ENCODE results near the gene RNF150. TPM values are rescaled to one million over a fixed set of nuclear protein-coding genes. Genes with fewer than 3 reads are reported as not detected.

The RNF150 gene
- total RNA-seq, 1 experiment from 2014 or later: 4.4 TPM

DNA sequence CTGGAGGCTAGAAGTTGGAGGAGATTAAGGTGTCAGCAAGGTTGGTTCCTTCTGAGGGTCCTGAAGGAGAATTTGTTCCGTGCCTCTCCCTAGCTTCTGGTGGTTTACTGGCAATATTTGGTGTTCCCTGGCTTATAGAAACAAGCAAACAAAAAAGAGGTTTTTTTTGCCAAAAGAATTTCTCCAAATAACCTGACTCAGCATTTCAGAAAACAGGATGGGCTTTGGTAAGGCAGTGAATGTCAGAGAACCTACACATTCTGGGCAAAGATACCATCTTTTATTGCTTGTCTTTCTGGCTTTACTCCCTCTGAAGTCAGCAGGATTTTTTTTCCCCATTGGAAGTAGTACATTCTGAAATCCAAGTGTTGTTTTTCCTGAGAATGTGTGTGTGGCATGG, 283.7 kb downstream of the RNF150 start:
- H4K20me1 ChIP-seq (ENCODE audit: control insufficient read depth, insufficient read depth, insufficient read length): no peaks in the 10 kb centered on the region
- H3K79me2 ChIP-seq (ENCODE audit: insufficient read depth, low read length): no peaks in the 10 kb centered on the region
- H3K4me1 ChIP-seq (ENCODE audit: insufficient read depth, low read length): no peaks in the 10 kb centered on the region
- no peaks in the 10 kb centered on the region for H3K4me1 Mint-ChIP-seq
- H4K91ac ChIP-seq (ENCODE audit: insufficient read length, low read depth, low read length): no peak overlapping the region
- H3K27me3 ChIP-seq (ENCODE audit: insufficient read depth, low read length): no peaks in the 10 kb centered on the region
- H3K9me3 Mint-ChIP-seq: no peaks in the 10 kb centered on the region
- no peak overlapping the region for H3K23ac ChIP-seq (ENCODE audit: insufficient read length, low read depth, low read length)
- H2BK12ac ChIP-seq (ENCODE audit: insufficient read length, low read depth, low read length): no peak overlapping the region
- H2BK120ac ChIP-seq (ENCODE audit: low read depth, low read length, poor library complexity, severe bottlenecking): no peak overlapping the region
- TF ChIP-seq, protein P1, sequence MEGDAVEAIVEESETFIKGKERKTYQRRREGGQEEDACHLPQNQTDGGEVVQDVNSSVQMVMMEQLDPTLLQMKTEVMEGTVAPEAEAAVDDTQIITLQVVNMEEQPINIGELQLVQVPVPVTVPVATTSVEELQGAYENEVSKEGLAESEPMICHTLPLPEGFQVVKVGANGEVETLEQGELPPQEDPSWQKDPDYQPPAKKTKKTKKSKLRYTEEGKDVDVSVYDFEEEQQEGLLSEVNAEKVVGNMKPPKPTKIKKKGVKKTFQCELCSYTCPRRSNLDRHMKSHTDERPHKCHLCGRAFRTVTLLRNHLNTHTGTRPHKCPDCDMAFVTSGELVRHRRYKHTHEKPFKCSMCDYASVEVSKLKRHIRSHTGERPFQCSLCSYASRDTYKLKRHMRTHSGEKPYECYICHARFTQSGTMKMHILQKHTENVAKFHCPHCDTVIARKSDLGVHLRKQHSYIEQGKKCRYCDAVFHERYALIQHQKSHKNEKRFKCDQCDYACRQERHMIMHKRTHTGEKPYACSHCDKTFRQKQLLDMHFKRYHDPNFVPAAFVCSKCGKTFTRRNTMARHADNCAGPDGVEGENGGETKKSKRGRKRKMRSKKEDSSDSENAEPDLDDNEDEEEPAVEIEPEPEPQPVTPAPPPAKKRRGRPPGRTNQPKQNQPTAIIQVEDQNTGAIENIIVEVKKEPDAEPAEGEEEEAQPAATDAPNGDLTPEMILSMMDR (conservative IDR thresholded peaks at IDR 0.05): no peak
- H2BK5ac ChIP-seq (ENCODE audit: insufficient read length, low read length): no peak overlapping the region
- no peak overlapping the region for H3K27ac Mint-ChIP-seq
- no peak for DNase-seq
- H3K18ac ChIP-seq (ENCODE audit: insufficient read length, low read depth, low read length): no peak overlapping the region
- H3T11ph ChIP-seq (ENCODE audit: low read length): no peak overlapping the region
- H2AFZ ChIP-seq (ENCODE audit: low read length): no peak overlapping the region
- H3K9me3 ChIP-seq (ENCODE audit: control insufficient read depth, low read depth, low read length): no peaks in the 10 kb centered on the region
- H3K36me3 Mint-ChIP-seq (ENCODE audit: insufficient read depth in 1 of 3, low read depth in 3 of 3): no peaks in the 10 kb centered on the region
- no peak overlapping the region for H3K56ac ChIP-seq (ENCODE audit: insufficient read length, low read depth, low read length)
- no peaks in the 10 kb centered on the region for H3K79me1 ChIP-seq (ENCODE audit: insufficient read depth, low read depth, low read length, poor library complexity, severe bottlenecking)
- no peak overlapping the region for H4K5ac ChIP-seq (ENCODE audit: insufficient read length, low read depth, low read length)
- H2BK15ac ChIP-seq (ENCODE audit: low read depth, low read length): no peak overlapping the region
- no peak overlapping the region for H2AK5ac ChIP-seq (ENCODE audit: insufficient read length, low read length)
- H3K27ac ChIP-seq (ENCODE audit: insufficient read length, low read depth, low read length): no peak overlapping the region
- no peaks in the 10 kb centered on the region for H3K23me2 ChIP-seq (ENCODE audit: insufficient read length, low read depth, low read length, poor library complexity, severe bottlenecking)
- H4K8ac ChIP-seq (replicated peaks; ENCODE audit: insufficient read length, low read depth, low read length): no peak overlapping the region
- no CpG with 5 or more reads among the region's 1 CpG for WGBS (ENCODE audit: extremely low coverage, insufficient read length, low lambda C conversion rate)
- no peak overlapping the region for H3K9ac ChIP-seq (ENCODE audit: extremely low read depth, insufficient read length, low read length)
- H3K4me2 ChIP-seq (ENCODE audit: insufficient read depth, insufficient read length, low read length): no peak overlapping the region
- no peak overlapping the region for H2BK20ac ChIP-seq (ENCODE audit: low read depth, low read length, poor library complexity, severe bottlenecking)
- H3K14ac ChIP-seq (ENCODE audit: insufficient read depth, low read length): no peak overlapping the region
- H3K4me3 Mint-ChIP-seq: no peak overlapping the region
- H3K4ac ChIP-seq (ENCODE audit: low read depth, low read length): no peak overlapping the region
- no peaks in the 10 kb centered on the region; the same call in 1 of the 2 replicates for H3K27me3 Mint-ChIP-seq (ENCODE audit: low read depth)
